GM12874 (cell line): ENCODE results near the gene TRAP1.

Experiments
- CTCF ChIP-seq: IDR thresholded peaks from 2 replicates; pipeline ENCODE4 v1.5.1; 2011; ENCODE audit warnings: low read depth, mild to moderate bottlenecking, control low read depth, low read length, moderate library complexity; ENCODE audit not compliant: insufficient read depth

The TRAP1 gene

GRCh38 chr16:3730161-3731125, 13.1 kb upstream of the TRAP1 start:
- no peak for TF ChIP-seq CTCF

- TF ChIP-seq CTCF, result no peak
These were observed 12.1 kb upstream of the TRAP1 start for GRCh38 chr16:3729161-3730112.

GRCh38 chr16:3728424-3729160, 11.3 kb upstream of the TRAP1 start:
- no peak for TF ChIP-seq CTCF

GRCh38 chr16:3727806-3728381, 10.6 kb upstream of the TRAP1 start:
- no peak for TF ChIP-seq CTCF

- TF ChIP-seq CTCF, result no peak
These were observed 8.8 kb upstream of the TRAP1 start for GRCh38 chr16:3726021-3726687.

GRCh38 chr16:3725276-3725675, 8.0 kb upstream of the TRAP1 start:
- TF ChIP-seq CTCF, result no peak
